Measurements from ENCODE around the gene KRT34. TPM values are rescaled to one million over a fixed set of nuclear protein-coding genes. Genes with fewer than 3 reads are reported as not detected.

The KRT34 gene
- total and polyA plus RNA-seq, 12 donors, result not detected

DNA sequence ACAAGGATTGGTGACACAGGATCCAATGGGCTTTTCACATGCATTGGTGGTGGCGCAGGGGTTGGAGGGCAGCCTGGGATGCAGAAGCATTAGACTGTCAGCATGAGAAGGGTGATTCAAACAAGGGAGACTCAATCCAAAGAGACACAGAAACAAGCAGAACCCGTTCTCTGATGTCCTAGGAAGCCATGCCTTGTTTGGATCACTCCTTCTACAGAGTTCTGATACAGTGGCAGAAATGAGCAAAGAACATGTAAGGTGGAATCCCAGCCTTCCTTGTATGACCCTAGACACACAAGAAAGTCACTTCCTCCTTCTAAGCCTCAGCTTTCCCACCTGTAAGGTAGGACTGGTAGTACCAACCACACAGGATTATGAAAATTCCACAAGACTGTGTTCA is 18.2 kb downstream of the KRT34 start:
- TF ChIP-seq POLR2A (IDR thresholded peaks at IDR 0.05), result no peak
- TF ChIP-seq, protein P1, sequence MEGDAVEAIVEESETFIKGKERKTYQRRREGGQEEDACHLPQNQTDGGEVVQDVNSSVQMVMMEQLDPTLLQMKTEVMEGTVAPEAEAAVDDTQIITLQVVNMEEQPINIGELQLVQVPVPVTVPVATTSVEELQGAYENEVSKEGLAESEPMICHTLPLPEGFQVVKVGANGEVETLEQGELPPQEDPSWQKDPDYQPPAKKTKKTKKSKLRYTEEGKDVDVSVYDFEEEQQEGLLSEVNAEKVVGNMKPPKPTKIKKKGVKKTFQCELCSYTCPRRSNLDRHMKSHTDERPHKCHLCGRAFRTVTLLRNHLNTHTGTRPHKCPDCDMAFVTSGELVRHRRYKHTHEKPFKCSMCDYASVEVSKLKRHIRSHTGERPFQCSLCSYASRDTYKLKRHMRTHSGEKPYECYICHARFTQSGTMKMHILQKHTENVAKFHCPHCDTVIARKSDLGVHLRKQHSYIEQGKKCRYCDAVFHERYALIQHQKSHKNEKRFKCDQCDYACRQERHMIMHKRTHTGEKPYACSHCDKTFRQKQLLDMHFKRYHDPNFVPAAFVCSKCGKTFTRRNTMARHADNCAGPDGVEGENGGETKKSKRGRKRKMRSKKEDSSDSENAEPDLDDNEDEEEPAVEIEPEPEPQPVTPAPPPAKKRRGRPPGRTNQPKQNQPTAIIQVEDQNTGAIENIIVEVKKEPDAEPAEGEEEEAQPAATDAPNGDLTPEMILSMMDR (IDR thresholded peaks at IDR 0.05), result no peak

DNA sequence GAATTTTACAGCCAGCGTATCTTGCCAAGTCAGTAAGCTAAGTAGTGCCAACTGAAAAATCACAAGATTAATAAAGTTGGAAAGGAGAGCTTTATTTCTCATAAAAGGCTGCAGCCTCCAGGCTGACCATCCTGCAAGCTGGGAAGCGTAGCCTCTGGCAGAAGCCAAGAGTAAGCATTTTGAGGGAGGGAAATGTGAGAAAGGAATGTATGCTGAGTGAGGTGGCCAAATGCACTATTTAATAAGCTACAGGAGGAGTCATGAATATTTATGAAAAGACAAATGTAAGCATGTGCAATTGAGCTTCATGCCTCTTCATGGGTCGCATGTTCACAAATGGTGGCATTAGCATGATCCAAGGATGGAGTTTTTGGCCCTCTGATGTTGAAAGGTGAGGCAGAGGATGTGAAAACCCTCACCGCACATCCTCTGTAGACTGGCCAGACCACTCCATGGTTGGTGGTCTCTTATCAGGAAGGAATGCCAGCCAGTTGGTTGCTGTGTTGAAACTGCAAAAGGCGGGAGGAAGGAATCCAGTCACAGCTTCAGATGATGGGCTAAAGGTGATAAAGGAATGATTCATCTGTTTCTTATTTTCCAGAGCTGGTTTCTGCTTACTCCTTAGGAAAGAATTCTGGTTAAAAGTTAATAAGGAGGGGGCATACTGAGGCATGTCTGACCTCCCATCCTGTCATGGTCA is 21.7 kb downstream of the KRT34 start:
- no peaks in the 10 kb centered on the region for H3K4me1 ChIP-seq (replicated peaks in 1 of 2)
- no peak overlapping the region for H3K4me3 ChIP-seq
- H3K36me3 ChIP-seq (replicated peaks in 1 of 2), result no peaks in the 10 kb centered on the region
- no peak for TF ChIP-seq POLR2A (IDR thresholded peaks at IDR 0.05)
- no peak for DNase-seq
- WGBS, 4 donors, result 79 to 85% (median 81%) methylated on average over 5 of the region's 5 CpGs
- H3K9me3 ChIP-seq (replicated peaks in 1 of 3), result no peaks in the 10 kb centered on the region
- intact Hi-C loops (cut with DNase I), result no loop called here
- H3K27ac ChIP-seq, result no peak overlapping the region
- no peaks in the 10 kb centered on the region for H3K27me3 ChIP-seq

More for the DNA sequence above, 18.2 kb downstream of the KRT34 start:
- Histone ChIP-seq H3K27me3 (no peaks in the 10 kb centered on the region), H3K27ac (no peak overlapping the region), H3K4me1 (replicated peaks in 1 of 2) (no peaks in the 10 kb centered on the region), H3K9me3 (replicated peaks in 1 of 3) (no peaks in the 10 kb centered on the region), H3K4me3 (no peak overlapping the region), H3K36me3 (replicated peaks in 1 of 2) (no peaks in the 10 kb centered on the region)
- no peak for DNase-seq
- intact Hi-C loops (cut with DNase I), result no loop called here
- 84 to 100% (median 91%) methylated on average over 2 of the region's 2 CpGs for WGBS, 4 donors

DNA sequence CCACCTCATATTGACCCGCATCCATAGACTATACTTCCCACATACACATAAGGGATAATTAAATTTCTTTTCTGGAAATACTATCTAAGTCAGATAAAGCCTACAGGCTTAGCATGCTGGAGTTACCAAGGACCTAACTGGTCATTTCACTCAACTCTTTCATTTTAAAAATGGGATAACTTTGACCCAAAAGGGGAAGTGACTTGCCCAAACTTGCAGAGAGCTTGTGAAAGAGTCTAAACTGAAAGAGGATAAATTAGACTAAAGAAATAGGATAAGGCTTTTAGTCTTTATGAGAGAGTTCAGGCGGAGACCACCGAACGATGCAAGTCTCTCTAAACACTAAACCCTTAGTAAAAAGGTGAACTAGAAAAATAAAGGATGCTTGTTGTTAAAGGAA is 27.6 kb downstream of the KRT34 start:
- H3K27ac ChIP-seq, result no peak overlapping the region
- H3K9me3 ChIP-seq (replicated peaks in 1 of 3), result no peaks in the 10 kb centered on the region
- H3K4me3 ChIP-seq, result no peak overlapping the region
- TF ChIP-seq, protein P1 (IDR thresholded peaks at IDR 0.05), result no peak
- no peak for TF ChIP-seq POLR2A (IDR thresholded peaks at IDR 0.05)
- WGBS, 4 donors, result 82 to 91% (median 87%) methylated on average over 4 of the region's 4 CpGs
- intact Hi-C loops (cut with DNase I), result no loop called here
- no peak for DNase-seq
- no peaks in the 10 kb centered on the region for H3K36me3 ChIP-seq (replicated peaks in 1 of 2)
- H3K4me1 ChIP-seq (replicated peaks in 1 of 2), result no peaks in the 10 kb centered on the region
- no peaks in the 10 kb centered on the region for H3K27me3 ChIP-seq

DNA sequence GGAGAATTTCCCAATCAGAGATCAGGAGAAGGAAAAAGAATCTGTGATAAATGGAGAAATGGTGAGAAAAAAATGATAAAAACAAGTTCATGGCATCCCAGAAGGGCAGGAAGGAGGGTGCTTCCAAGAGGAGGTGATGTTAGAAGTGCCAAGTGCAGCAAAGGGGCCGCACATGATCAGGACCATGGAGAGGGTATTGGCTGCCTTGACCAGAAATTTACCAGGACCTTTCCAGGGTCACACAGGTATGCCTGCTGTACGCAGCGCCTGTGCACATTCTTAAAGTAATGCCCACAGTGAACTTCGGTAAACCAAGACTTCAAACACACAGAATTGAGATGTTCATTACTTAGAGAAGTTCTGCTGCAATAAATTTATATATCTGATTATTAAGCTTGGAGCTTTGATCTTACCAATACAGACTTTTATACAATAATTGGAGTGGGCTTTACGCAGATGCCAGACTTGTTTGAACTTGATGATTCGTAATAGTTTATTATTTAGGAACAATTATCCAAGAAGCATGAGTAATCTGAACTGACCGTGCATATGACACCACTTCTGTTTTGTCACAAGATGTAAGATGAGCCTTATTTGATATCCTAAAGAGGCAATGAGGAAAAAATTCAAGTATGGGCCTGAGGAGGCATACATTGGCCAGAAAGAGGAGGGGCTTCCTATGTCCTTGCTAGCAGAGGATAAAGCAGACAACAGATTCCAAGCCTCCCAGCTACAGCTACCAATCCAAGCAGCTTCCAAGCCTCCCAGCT is 29.3 kb downstream of the KRT34 start:
- no peak overlapping the region for H3K27ac ChIP-seq
- intact Hi-C loops (cut with DNase I), result no loop called here
- TF ChIP-seq, protein P1 (IDR thresholded peaks at IDR 0.05), result no peak
- TF ChIP-seq POLR2A (IDR thresholded peaks at IDR 0.05), result no peak
- DNase-seq, result no peak
- H3K4me1 ChIP-seq (replicated peaks in 1 of 2), result no peaks in the 10 kb centered on the region
- 72 to 81% (median 78%) methylated on average over 7 of the region's 7 CpGs for WGBS, 4 donors
- H3K27me3 ChIP-seq, result no peaks in the 10 kb centered on the region
- H3K36me3 ChIP-seq (replicated peaks in 1 of 2), result no peaks in the 10 kb centered on the region
- H3K9me3 ChIP-seq (replicated peaks in 1 of 3), result no peaks in the 10 kb centered on the region
- H3K4me3 ChIP-seq, result no peak overlapping the region
